HG03439 (cell line): ENCODE data around the gene CUX1.
"Not testable (repeated sequence)": the region's sequence is repeated elsewhere in the genome, so short reads cannot be mapped to it uniquely, and the experiment has no call there.

Source experiments
- ATAC-seq: cut with Tn5 transposase; IDR thresholded peaks from one replicate; pipeline ENCODE4 v1.9.1; 2021; ENCODE audit warnings: mild to moderate bottlenecking, moderate library complexity; ENCODE audit not compliant: unreplicated experiment

Gene CUX1

DNA sequence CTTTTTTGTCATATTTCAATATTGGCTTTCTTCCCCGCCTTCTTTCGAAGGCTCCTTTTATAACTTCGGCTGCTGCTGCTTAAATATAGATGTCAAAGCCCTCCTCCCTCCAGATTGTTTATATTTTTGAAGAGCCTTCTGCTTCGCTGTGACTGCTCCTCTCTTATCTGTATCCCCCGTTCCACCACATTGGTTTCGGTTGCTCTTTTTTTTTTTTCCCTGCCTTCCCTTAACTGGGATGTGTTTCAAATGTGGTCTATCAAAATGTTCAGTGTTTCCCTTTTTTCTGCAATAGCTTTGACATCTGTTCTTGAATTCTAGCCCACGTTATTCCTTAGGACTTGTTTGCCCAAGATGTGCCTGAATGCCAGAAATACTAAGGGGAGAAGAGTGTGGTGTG lies 96.4 kb downstream of the CUX1 start:
- no peak for ATAC-seq

DNA sequence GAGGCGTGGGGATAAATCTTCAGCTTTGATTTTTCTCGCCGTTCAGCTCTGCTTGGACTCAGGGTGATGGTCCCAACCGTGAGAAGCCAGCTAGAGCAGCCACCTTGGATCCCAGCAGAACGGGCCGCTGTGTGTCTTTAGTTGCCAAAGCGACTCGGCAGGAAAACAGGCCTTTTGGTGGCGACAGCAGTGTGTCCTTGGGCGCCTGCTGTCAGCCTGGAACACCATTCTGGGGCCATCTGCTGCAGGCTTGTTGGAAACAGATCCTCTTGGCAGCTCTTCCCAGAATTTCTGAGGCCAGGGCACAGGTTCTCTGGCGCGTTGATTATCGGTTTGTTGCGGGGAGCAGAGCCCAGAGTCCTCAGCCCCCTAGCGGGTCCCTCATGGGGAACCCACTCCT lies 97.6 kb downstream of the CUX1 start:
- ATAC-seq, result no peak

DNA sequence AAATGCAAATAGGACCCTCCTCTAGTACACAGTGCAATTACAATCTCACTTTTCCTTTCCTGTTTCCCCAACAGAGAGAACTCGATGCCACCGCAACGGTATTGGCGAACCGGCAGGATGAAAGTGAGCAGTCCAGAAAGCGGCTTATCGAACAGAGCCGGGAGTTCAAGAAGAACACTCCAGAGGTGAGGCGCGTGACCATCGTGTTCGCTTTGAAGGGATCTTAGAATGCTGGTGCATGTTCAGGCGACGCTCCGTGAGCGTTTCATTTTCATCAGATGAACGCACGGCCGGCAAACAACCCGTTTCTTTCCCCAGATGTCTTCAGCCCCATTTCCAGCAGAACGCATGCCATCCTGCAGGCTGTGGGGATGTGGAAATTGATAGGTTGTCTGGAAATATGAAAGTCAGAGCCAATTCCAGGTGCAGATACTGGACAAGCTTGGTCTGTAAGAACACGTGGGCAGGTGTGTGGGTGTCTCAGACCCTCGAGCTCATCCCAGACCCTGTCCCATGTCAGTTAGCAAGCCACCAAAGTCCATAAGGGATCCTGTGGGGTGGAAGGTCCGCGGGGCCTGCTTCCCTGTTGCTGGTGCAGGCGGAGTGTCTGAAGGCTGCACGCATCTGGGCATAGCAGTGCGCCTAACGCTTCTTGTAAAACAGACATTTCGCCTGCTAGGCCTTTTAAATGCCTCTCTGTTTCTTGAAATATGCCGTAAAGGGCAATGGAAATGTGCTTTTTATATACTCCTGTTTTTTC lies 98.8 kb downstream of the CUX1 start:
- ATAC-seq, result no peak

DNA sequence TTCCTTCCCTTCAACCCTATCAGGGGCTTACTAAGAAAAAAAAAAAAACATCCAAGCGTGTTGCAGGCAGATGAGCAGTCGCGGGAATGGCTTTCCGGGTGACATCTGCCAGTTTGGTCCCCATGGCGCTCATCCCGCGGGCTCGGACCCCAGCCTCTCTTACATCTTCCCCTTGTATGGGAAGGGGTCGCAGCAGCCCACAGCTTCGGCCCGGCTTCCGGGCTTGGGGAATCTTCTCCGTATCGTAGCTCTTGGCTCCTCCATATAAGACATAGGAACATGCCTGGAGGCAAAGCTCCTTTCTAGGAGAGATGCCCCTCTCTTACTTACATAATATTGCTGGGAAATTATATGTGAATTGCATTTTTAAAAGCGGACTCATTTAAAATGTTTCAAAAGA lies 99.5 kb downstream of the CUX1 start:
- ATAC-seq, result no peak

DNA sequence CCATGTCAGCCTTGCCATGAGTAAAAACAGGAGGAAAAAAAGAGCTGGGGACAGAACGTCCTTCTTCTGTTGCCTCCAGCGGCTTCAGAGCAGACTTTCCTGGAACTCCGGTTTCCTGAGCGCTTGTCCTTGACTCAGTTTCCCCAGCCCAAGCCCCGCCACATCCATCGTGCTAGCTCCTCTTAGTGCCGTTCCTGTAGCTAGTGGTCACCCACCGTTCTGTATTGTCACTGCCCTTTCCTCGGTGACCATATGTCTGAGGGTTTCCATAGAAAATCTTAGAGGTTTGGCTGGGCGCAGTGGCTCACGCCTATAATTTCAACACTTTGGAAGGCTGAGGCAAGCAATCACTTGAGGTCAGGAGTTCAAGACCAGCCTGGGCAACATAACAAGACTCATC lies 100.1 kb downstream of the CUX1 start:
- ATAC-seq, result no peak

DNA sequence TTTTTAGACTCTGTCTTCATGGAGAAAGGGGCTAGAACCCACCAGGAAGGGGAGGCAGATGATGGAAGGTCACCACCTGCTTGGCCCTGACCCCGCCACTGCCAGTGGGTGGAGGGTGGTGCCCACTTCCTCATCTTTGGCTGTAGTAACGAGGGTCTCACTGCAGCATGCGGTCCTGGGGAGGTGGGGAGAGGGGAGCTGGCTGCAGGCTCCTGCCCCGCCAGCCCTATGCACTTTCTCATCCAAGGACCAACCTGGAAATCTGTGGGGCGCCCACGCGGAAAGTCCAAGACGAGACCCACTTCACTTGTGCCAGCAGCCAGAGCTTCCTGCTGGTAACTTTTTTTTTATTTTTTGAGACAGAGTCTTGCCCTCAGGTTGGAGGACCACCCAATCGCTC lies 101.0 kb downstream of the CUX1 start:
- ATAC-seq, result no peak

DNA sequence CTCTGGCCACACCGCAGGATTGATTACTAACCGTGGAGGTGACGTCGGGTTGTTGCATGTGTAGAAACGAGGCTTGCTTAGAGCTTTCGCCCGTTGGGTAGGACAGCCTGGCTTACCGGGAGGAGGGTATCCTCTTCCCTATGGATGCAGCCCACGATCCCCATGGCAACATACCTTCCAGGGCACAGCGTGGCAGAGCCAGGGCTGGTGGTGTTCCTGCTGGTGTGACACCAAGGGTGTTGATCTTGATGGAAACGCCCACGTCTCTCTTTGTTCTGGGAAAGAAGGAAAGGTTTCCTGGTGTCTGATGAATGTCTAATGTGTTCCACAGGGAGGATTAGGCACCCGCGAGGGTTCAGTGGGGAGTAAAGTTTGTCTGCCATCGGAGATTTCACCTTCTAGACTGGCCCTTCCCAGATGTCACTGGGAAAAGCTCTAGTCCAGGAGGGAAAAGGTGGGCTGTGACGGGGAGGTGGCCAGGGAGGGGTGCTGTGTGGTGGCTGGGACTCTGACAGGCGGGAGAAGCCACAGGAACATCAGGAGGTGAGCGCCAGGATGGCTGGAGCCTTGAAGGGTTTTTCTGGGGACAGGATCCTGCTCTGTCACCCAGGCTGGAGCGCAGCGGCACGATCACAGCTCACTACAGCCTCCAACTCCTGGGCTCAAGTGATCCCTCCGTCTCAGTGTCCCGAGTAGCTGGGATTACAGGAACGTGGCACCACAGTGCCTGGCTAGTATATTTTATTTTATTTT lies 102.1 kb downstream of the CUX1 start:
- no peak for ATAC-seq

DNA sequence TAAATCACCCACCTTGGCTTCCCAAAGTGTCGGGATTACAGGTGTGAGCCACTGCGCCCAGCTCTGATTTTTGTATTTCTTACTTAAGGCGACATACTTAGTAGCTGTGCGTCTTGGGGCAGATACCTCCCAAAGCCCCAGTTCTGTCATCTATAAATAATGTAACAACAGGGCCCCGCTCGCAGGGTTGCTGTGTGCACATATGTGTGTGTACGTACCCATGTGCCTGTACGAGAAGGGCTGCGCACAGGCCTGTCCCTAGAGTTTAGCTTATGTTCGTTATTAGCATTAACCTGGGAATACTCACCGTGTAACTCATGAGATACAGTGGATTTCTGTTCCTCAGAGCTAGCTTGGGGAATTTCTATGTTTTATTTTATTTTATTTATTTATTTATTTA lies 103.6 kb downstream of the CUX1 start:
- no peak for ATAC-seq

DNA sequence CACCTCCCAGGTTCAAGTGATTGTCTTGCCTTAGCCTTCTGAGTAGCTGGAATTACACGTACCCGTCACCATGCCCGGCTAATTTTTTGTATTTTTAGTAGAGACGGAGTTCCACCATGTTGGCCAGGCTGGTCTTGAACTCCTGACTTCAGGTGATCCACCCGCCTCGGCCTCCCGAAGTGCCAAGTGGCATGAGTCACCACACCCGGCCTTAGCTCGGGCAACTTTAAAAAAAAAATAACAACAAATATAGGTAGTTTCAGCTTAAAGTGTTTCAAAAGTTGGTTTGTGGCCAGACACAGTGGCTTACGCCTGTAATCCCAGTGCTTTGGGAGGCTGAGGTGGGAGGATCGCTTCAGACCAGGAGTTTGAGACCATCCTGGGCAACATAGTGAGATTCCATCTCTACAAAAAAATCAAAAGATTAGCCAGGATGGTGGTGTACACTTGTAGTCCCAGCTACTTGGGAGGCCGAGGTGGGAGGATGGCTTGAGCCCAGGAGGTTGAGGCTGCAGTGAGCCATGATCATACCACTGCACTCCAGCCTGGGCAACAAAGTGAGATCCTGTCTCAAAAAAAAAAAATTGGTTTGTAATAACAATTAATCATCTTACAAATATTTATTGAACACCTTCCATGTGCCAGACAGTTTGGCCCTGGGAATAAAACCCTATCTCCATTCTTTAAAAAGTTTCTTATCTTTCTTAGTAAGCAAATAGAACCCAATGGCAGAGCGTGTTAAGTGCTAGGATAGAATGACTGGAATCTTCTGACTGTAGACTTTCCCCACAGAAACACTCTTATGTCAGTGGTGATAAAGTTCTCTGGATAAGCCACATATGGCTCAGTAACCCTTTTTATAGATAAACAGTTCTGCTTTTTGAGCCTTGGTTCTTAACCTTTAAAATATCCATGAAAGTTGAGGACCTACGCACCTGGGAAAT lies 104.4 kb downstream of the CUX1 start:
- not testable (repeated sequence) for ATAC-seq

DNA sequence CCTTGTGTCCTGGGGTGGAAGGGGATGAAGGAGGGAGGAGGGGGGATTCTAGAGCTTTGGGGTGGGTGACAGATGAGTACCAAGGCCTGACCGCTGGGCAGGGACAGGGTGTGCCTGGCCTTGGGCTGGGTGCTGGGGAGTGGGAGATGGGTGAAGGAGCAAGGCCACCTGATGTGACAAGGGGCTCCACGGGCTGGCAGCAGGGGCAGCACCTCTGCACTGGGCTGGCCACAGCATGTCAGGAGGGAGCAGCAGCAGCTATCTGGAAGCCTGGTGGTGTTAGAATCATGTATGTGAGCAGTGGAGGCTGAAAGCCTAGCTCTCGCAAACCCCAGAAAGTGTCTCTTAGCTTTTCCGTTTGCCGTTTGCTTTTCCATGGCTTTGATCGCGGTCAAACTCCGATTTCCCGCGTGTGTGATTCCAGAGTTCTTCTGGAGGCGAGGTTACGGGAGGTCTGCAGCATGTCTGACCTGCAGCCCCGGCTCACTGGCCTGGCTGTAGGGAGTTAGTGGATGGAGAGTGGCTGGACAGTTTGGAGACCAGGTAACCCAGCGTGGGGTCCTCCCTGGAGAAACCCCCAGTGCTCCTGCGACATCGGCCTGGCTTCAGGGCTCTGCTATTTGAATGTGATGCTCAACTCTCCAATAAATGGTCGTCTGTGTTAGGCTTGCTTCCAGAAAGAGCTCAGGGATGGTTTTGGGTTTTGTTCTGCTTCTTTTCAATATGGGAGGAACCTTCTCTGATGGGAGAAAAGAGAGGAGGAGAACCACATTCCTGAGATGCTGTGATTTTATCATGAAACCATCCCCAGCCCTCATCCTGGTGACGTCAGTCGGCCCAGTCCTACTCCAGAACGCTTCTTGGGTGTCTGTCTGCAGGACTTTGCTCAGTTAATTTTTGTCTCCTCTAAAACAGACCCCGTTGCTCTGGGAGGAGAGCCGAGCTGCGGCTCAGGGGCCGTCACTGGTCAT lies 105.5 kb downstream of the CUX1 start:
- no peak for ATAC-seq

DNA sequence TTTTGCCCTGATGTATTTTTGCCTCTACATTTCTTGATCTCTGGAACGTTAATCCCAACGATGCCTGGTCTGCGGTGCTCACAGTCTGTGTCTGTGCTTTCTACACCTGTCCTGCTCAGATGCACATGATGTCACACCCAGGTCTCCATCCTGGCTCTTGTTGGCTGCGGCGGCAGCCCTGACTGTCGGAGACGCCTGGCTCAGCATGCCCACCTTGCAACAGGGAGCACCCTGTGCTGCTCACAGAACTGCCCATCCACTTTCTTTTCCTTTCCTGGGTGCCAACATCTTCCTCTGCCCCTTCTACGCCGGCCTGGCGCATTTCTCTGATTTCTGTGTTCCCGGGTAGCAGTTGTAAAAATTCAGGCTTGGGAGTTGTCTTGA lies 106.2 kb downstream of the CUX1 start:
- ATAC-seq, result no peak

DNA sequence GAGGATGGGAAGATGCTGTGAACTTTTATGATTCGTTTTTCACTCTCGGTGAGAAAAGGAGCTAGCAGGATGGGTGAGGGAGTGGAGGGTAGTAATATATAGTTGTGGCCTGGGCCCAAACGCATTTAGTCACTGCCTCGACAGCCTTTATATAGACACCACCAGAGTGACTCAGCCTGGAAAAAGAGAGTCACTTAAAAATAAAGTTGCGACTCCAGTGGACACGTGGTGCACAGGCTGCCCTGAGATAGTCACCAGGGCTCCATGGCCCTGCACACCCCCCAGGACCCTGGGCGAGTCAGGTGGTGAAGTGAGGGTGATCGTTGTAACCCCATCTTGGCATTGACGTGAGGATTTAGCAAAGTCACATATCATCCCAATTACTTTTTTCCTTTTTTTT lies 106.7 kb downstream of the CUX1 start:
- no peak for ATAC-seq

DNA sequence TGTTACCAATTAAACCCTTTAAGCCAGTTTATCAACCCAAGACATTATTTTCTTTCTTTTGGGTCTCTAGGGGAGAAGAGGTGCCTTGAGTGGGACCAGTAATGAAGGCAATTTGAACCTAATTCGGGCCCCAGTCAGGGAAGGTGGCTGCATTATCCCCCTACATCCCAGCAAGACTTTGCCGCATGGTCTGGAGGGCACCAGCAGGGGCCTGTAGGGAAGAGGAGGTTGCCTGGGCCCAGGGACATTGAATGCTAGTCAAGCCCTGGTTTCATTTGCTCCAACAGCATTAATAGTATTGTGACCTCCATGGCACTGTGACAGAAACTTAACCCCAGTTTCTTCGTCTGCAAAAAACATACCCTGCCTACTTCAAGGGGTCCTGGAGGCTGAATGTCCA lies 108.8 kb downstream of the CUX1 start:
- ATAC-seq, result no peak

DNA sequence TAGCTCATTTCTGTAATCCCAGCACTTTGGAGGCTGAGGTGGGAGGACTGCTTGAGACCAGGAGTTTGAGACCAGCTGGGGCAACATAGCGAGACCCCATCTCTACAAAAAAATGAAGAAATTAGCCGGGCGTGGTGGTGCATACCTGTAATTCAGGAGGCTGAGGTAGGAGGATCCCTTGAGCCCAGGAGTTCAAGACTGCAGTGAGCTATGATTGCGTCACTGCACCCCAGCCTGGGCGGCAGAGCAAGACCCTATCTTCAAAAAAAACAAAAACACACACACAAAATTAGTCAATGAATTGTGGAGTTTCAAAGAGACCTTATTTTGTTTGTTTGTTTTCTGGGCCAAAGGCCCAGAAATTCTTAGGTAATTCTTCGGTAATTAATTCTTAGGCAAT lies 110.0 kb downstream of the CUX1 start:
- no peak for ATAC-seq

DNA sequence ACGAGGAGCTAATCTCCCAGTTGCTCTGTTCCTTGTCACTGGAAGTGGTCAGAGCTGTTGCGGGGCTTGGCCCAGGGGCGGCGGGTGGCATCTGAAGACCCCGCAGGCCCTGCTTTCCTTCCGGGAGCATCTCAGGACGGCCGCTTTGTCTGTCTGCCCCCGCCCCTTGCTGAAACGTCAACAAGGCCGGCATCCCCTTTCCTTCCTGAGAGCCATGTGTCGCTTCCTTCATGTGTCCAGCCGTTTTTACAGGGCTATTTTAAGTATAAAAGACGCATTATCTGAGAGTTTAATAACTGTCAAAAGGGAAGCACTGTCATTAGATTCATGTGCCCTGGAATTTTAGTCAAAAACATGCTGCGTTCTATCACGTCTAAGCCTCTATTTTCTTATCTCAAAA lies 110.4 kb downstream of the CUX1 start:
- ATAC-seq, result no peak

DNA sequence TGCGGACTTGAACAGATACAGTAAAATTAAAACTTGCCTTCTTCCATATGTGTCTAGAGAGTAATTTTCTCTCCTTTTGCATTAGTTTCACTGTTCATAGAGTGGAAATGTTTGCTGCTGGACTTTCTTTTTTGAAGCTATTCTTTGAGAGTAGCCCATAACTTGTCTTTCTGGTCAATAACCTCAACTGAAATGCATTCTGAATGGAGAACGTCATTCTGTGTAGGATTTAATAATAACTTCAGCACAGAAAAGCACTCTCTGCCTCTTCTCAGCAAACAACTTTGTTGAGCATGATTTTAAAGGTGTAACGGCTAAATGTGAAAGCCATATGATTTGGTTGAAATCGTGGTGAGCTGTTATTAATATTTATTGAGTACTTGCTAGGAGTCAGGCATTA lies 111.8 kb downstream of the CUX1 start:
- ATAC-seq, result no peak

DNA sequence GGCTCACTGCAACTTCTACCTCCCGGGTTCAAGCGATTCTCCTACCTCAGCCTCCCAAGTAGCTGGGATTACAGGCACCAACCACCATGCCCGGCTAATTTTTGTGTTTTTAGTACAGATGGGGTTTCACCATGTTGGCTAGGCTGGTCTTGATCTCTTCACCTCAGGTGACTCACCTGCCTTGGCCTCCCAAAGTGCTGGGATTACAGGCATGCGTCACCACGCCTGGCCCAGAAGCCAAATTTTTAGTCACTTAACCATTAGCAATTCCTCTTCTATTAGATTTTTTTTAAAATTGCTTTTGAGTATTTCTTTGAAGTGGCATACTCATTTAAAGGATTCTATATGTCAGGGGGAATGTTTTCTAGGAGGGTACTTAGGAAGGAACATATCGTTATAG lies 112.5 kb downstream of the CUX1 start:
- ATAC-seq, result not testable (repeated sequence)

DNA sequence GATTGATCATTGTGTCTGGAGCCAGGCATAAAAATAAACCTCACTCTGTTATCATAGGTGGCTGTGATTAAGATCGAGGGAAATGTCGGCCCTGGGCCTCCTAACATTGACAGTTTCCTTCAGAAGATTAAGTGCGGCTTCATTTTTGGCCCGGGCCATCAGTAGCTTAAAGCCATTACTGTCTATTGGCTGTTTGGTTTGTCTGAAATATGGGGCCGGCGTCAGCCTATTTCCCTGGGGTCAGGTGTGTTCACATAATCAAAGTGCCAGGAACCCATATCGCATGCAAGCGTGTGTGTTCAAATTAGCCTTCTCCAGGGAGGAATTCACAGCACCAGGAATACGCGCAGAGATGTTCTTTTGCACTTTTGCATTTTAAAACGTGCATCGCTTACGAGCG lies 114.7 kb downstream of the CUX1 start:
- ATAC-seq, result no peak

DNA sequence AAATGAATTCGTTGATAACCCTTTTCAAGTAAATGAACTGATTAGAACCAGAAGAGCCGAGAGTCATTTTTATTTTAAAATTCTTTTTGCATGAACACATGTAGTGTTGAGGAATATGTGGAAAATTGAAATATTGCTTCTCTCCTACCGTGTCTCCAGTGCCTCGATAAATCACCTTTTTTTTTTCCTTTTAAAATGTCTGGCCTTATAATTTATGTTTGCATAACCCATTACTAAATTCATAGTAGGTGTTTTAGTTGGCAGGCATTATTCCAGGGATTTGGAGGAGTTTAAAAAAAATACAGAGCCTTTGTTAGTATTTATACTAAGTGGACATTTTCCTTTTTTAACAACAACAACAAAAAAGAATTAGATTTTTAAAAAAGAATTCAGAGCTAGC lies 115.6 kb downstream of the CUX1 start:
- no peak for ATAC-seq

DNA sequence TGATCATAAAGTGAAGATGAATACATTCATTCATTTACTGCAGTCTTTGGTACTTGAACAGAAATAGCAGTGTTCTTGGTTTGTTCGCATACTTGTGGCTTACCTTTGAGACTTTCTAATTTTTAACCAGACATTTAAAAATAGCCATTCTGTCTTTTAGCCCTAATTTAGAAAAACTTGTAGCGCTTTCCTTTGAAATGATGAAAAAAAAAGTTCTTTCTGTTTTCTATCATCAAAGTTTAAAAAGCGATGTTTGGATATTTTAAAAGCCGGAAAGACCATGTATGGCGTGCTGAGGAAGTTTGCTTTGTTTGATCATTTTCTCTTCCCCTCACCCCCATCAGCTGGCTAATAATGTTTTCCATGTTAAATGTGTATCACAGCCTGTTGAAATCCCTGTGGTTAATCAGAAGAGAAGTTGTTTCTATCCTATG lies 116.3 kb downstream of the CUX1 start:
- ATAC-seq, result peak; percentile 58
